ENCODE measurements around the gene SCYL1. TPM values are rescaled to one million over a fixed set of nuclear protein-coding genes. Genes with fewer than 3 reads are reported as not detected.

SCYL1 gene
- total and polyA plus RNA-seq, 7 donors: 57.3 to 100 (median 67.1) TPM

DNA sequence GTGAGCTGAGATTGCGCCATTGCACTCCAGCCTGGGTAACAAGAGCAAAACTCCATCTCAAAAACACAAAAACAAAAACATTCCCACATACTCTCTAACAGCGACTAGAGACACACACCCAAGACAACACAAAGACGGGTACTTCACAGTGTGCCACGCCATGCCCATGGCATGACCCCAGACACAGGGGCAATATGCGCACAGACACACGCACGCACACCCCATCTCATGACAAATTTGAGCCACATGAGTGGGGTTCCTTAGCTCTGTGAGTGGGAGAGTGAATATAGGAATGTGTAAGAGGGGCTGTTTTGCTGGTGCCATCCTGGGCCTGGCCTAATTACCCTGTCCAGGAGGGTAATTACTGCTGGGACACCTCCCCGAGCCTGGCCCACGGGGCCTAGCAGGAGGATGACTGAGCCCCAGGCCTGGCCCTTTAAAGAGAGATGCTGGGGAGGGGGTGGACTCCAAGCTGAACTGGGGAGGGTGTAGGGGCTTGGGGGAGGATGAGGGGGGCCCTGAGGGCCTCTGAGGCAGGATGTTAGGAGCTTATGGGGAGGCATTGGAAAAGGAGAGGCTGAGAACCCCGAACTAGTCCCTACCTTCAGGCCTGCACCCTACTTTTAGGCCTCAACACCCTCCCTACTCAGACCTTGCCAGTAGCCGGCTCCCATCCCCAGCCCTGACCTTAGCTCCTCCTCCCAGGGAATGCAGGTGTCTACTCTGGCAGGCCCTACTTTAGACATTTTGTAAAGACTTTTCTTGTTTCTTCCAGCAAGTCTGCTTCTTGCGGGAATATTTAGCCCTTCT lies 31.8 kb downstream of the SCYL1 start:
- intact Hi-C loops (cut with DNase I): loop anchor here (2.0 kb wide), 1 partner anchor 16 kb away; no protein-coding TSS in a partner anchor

DNA sequence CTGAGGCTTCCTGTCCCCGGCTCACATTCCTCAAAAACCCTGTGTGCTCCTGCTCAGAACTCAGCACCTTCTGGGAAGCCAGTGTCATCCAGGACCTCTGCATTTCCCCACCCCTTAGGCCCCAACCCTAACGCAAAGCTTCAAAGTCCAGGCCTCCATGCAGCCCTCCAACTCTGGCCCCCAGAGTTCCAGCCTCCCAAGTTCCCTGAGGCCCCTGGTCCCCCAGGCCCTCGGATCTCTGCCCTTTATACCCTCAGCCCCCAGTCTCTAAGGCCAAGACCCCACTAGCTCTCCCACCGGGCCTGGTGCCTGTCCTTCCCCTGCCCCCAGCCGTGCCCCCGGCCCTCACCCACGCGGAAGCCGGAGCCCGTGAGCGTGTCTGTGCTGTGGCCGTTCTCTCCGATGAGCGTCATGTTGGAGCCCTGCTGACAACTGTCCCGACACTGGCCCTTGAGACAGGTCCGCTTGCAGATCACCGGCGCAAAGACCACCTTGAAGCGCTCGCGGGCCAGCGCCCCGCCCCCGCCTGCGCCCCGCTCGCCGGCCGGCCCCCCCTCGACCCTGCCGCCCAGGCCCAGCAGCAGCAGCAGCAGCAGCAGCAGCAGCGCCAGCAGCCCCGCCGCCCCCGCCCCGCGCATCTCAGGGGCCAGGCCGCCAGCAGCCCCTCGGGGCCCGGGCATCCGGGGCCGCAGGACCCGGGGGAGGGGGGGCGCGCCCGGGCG lies 32.6 kb downstream of the SCYL1 start:
- peak; percentile 70 for DNase-seq
- peak overlapping the region; percentile 96 to 99 (median 98) for H3K27ac ChIP-seq
- H3K4me1 ChIP-seq: peaks cover 0 to 72% (median 67%) of the 10 kb centered on the region in 4 donors
- TF ChIP-seq EP300 (IDR thresholded peaks at IDR 0.05) (no peak), POLR2AphosphoS5 (IDR thresholded peaks at IDR 0.05) (no peak), POLR2A (IDR thresholded peaks at IDR 0.05) (no peak)
- TF ChIP-seq, protein P1, sequence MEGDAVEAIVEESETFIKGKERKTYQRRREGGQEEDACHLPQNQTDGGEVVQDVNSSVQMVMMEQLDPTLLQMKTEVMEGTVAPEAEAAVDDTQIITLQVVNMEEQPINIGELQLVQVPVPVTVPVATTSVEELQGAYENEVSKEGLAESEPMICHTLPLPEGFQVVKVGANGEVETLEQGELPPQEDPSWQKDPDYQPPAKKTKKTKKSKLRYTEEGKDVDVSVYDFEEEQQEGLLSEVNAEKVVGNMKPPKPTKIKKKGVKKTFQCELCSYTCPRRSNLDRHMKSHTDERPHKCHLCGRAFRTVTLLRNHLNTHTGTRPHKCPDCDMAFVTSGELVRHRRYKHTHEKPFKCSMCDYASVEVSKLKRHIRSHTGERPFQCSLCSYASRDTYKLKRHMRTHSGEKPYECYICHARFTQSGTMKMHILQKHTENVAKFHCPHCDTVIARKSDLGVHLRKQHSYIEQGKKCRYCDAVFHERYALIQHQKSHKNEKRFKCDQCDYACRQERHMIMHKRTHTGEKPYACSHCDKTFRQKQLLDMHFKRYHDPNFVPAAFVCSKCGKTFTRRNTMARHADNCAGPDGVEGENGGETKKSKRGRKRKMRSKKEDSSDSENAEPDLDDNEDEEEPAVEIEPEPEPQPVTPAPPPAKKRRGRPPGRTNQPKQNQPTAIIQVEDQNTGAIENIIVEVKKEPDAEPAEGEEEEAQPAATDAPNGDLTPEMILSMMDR (IDR thresholded peaks at IDR 0.05): no peak
- H3K27me3 ChIP-seq: no peaks in the 10 kb centered on the region
- H3K9me3 ChIP-seq: no peaks in the 10 kb centered on the region
- H3K36me3 ChIP-seq: peaks cover 0 to 15% (median 5%) of the 10 kb centered on the region in 4 donors
- intact Hi-C loops (cut with DNase I): loop anchor here (2.0 kb wide), 2 partner anchors 15 to 17 kb away; partner anchors contain the start of gene FAM89B
- 6 to 12% methylated on average over 47 of the region's 47 CpGs for WGBS, 2 donors
- H3K4me3 ChIP-seq: peak overlapping the region; percentile 55 to 85 (median 72)

More for the DNA sequence above, 31.8 kb downstream of the SCYL1 start:
- Histone ChIP-seq H3K27me3 (no peaks in the 10 kb centered on the region), H3K36me3 (peaks cover 2 to 23% (median 6%) of the 10 kb centered on the region in 4 donors), H3K4me1 (peaks cover 0 to 80% (median 67%) of the 10 kb centered on the region in 4 donors), H3K9me3 (no peaks in the 10 kb centered on the region), H3K27ac (peak overlapping the region; percentile 96 to 99 (median 98)), H3K4me3 (peak overlapping the region; percentile 55 to 85 (median 72))
- TF ChIP-seq POLR2A (IDR thresholded peaks at IDR 0.05) (no peak), EP300 (IDR thresholded peaks at IDR 0.05) (no peak), POLR2AphosphoS5 (IDR thresholded peaks at IDR 0.05) (no peak)
- TF ChIP-seq, protein P1 (IDR thresholded peaks at IDR 0.05): no peak
- DNase-seq: peak; percentile 70
- WGBS, 2 donors: 82 to 85% methylated on average over 12 of the region's 12 CpGs

DNA sequence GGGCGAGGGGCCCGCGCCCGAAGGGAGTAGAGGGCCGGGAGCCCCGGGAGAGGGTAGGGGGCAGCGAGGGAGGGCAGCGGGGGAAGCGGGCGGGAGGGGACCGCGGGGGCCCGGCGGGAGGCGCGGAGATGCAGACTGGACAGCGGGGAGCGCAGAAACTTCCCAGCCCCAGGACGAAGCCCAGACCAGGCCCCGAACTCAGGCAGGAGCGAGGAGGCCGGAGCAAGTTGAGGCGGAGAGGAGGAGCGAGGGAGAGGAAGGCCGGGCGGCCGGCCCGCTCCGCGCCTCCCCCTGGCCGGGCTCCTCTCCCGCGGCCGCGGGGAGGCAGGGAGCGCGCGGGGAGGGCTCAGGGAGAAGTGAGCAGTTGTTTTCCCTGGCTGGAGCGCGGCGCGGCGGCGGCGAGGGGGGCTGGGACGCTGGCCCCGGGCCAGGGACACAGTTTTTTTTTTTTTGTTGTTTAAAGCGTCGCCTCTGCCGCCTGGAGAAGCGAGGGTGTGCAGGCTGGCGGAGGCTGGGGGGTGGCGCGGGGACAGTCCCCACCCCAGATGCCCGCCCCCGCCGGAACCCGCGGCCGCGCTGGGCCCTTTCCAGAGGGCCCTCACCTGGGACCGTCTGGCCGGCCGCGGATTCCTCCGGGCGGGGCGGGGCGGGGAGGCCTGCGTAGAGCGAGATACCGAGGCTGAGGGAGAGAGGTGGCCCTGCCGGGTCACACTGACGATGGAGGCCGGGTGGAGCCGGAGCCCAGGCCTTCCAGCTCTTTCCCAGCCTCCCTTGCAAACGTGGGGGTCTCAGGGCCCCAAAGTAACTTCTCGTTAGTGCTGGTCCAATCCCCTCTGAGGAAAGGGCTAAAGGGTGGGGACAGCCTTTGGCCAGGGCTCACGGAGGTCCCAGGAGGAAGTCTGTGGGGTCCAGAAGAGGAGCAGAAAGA lies 33.4 kb downstream of the SCYL1 start, which contains the start of gene LTBP3:
Gene LTBP3, minus strand, starts transcription at position 358 of the 928 bp plus-strand sequence. CDS start 400 bp downstream, outside the sequence.
- WGBS, 2 donors: 1% methylated on average over 79 of the region's 79 CpGs
- Histone ChIP-seq H3K9me3 (no peaks in the 10 kb centered on the region), H3K4me3 (peak within 1 kb of the TSS; percentile 55 to 85 (median 72)), H3K4me1 (peaks cover 0 to 71% (median 66%) of the 10 kb centered on the region in 4 donors), H3K27ac (peak within 1 kb of the TSS; percentile 96 to 99 (median 98)), H3K36me3 (peaks cover 0 to 8% (median 2%) of the 10 kb centered on the region in 4 donors), H3K27me3 (no peaks in the 10 kb centered on the region)
- intact Hi-C loops (cut with DNase I): loop anchor here (2.0 kb wide), 1 partner anchor 15 kb away; the partner anchor contains the start of gene FAM89B
- peak; percentile 94 for DNase-seq
- no peak for TF ChIP-seq POLR2A (IDR thresholded peaks at IDR 0.05)
- TF ChIP-seq EP300 (IDR thresholded peaks at IDR 0.05): peak in 1 of 4 donors; percentile 45
- TF ChIP-seq POLR2AphosphoS5 (IDR thresholded peaks at IDR 0.05): peak; percentile 58 to 78 (median 71)
- TF ChIP-seq, protein P1 (IDR thresholded peaks at IDR 0.05): no peak
